ENCODE measurements around the gene FUT9. TPM values are rescaled to one million over a fixed set of nuclear protein-coding genes. Genes with fewer than 3 reads are reported as not detected.

FUT9 gene
- total RNA-seq, 2 donors from 2014 or later, result 1.5 to 4.3 TPM

DNA sequence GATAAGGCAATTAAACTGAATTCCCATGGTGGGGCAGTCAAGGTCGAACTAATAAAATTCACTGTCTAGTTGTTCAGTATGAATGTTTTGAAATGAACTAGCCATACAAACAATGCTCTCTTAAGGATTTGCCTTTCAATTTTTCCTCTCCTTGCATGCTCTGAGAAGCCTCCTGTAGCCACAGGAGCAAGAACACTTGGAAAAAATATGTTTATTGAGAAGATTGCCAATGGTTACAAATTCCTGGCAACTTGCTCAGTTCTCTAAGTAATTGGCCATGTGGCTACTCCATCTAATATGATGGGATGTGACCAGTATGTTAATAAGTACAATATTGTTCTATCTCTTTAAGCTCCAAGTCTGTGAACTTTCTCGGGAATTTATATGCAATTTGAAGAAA is 49.4 kb downstream of the FUT9 start:
- H3K36me3 ChIP-seq (ENCODE audit: control insufficient read depth, insufficient read depth, low read length), result no peaks in the 10 kb centered on the region
- Mint-ChIP-seq H3K36me3 (ENCODE audit: low read depth) (peaks cover 3% of the 10 kb centered on the region), H3K27ac (no peak overlapping the region), H3K4me1 (no peaks in the 10 kb centered on the region), H3K9me3 (peaks cover 10% of the 10 kb centered on the region), H3K4me3 (no peak overlapping the region), H3K27me3 (ENCODE audit: insufficient read depth) (no peaks in the 10 kb centered on the region)
- H3K9ac ChIP-seq (ENCODE audit: extremely low read depth, low read length, poor library complexity, severe bottlenecking), result no peak overlapping the region
- no peak overlapping the region for H3K27ac ChIP-seq (ENCODE audit: low read depth, low read length)
- TF ChIP-seq, protein P1, sequence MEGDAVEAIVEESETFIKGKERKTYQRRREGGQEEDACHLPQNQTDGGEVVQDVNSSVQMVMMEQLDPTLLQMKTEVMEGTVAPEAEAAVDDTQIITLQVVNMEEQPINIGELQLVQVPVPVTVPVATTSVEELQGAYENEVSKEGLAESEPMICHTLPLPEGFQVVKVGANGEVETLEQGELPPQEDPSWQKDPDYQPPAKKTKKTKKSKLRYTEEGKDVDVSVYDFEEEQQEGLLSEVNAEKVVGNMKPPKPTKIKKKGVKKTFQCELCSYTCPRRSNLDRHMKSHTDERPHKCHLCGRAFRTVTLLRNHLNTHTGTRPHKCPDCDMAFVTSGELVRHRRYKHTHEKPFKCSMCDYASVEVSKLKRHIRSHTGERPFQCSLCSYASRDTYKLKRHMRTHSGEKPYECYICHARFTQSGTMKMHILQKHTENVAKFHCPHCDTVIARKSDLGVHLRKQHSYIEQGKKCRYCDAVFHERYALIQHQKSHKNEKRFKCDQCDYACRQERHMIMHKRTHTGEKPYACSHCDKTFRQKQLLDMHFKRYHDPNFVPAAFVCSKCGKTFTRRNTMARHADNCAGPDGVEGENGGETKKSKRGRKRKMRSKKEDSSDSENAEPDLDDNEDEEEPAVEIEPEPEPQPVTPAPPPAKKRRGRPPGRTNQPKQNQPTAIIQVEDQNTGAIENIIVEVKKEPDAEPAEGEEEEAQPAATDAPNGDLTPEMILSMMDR (conservative IDR thresholded peaks at IDR 0.05), result no peak
- no peak overlapping the region for H3K4me3 ChIP-seq (ENCODE audit: low read length)
- WGBS, 2 experiments (ENCODE audit: insufficient coverage in 1 of 2, insufficient read length in 1 of 2), result 97% methylated on average over 2 of the region's 2 CpGs; no CpG with 5 or more reads in 1 of the 2 experiments
- DNase-seq, result no peak
- peaks cover 12% of the 10 kb centered on the region for H3K9me3 ChIP-seq (ENCODE audit: control insufficient read depth, low read length)
- H3K27me3 ChIP-seq (ENCODE audit: control insufficient read depth, insufficient read depth, low read length, poor library complexity, severe bottlenecking), result no peaks in the 10 kb centered on the region
- H3K4me1 ChIP-seq (ENCODE audit: control insufficient read depth, insufficient read depth, low read length), result no peaks in the 10 kb centered on the region

DNA sequence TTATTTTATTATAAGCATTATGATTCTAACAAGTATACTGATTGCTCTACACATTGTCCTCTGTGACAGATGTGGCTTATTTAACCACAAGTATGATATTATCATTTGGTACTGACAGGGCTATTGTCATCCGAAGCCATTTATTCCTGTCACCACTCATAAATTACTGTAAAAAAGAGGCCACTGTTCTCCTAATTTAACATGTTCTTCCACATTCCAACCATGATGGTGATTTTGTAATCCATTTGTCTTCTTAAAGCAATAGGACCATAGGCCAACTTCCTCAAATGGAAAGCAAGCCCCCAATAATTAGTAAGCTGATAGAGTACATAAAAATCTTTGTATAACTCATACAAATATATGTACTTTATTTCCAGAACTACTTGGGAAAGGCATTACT is 50.6 kb downstream of the FUT9 start:
- Histone ChIP-seq H3K27ac (ENCODE audit: low read depth, low read length) (no peak overlapping the region), H3K27me3 (ENCODE audit: control insufficient read depth, insufficient read depth, low read length, poor library complexity, severe bottlenecking) (no peaks in the 10 kb centered on the region), H3K4me1 (ENCODE audit: control insufficient read depth, insufficient read depth, low read length) (no peaks in the 10 kb centered on the region), H3K9me3 (ENCODE audit: control insufficient read depth, low read length) (peaks cover 12% of the 10 kb centered on the region), H3K36me3 (ENCODE audit: control insufficient read depth, insufficient read depth, low read length) (no peaks in the 10 kb centered on the region), H3K9ac (ENCODE audit: extremely low read depth, low read length, poor library complexity, severe bottlenecking) (no peak overlapping the region), H3K4me3 (ENCODE audit: low read length) (no peak overlapping the region)
- Mint-ChIP-seq H3K27ac (no peak overlapping the region), H3K27me3 (ENCODE audit: insufficient read depth) (no peaks in the 10 kb centered on the region), H3K4me3 (no peak overlapping the region), H3K4me1 (no peaks in the 10 kb centered on the region), H3K36me3 (ENCODE audit: low read depth) (peaks cover 3% of the 10 kb centered on the region), H3K9me3 (peaks cover 8% of the 10 kb centered on the region)
- TF ChIP-seq, protein P1 (conservative IDR thresholded peaks at IDR 0.05), result no peak
- no peak for DNase-seq
- 81 to 89% methylated on average over 1 of the region's 1 CpG for WGBS, 2 experiments (ENCODE audit: insufficient coverage in 1 of 2, insufficient read length in 1 of 2)

DNA sequence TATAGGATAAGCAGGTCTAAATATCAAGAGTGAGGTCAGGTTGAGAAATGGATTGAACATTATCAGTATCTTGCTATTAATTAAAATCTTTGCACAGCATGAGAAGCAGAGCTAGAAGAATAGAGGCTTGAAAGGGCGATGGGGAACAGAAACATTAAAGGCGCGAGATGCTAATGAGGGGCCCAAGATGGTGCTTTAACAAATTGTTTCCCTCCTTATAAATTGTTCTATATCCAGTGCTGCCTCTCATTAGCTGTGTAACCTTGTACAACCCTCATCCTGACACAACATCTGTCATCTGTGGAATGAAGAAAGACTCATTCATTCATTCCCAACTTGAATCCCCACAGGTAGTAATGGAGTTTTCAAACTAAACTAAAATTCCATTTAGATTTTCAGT is 57.8 kb downstream of the FUT9 start:
- TF ChIP-seq, protein P1 (conservative IDR thresholded peaks at IDR 0.05), result no peak
- Histone ChIP-seq H3K9ac (ENCODE audit: extremely low read depth, low read length, poor library complexity, severe bottlenecking) (no peak overlapping the region), H3K9me3 (ENCODE audit: control insufficient read depth, low read length) (no peaks in the 10 kb centered on the region), H3K4me1 (ENCODE audit: control insufficient read depth, insufficient read depth, low read length) (no peaks in the 10 kb centered on the region), H3K4me3 (ENCODE audit: low read length) (no peak overlapping the region), H3K27ac (ENCODE audit: low read depth, low read length) (no peak overlapping the region), H3K36me3 (ENCODE audit: control insufficient read depth, insufficient read depth, low read length) (no peaks in the 10 kb centered on the region), H3K27me3 (ENCODE audit: control insufficient read depth, insufficient read depth, low read length, poor library complexity, severe bottlenecking) (no peaks in the 10 kb centered on the region)
- no peaks in the 10 kb centered on the region for H3K9me3 Mint-ChIP-seq
- H3K4me1 Mint-ChIP-seq, result no peaks in the 10 kb centered on the region
- H3K27me3 Mint-ChIP-seq (ENCODE audit: insufficient read depth), result no peaks in the 10 kb centered on the region
- no peaks in the 10 kb centered on the region for H3K36me3 Mint-ChIP-seq (ENCODE audit: low read depth)
- H3K27ac Mint-ChIP-seq, result no peak overlapping the region
- no peak overlapping the region for H3K4me3 Mint-ChIP-seq
- DNase-seq, result no peak
- 95 to 98% methylated on average over 3 of the region's 3 CpGs for WGBS, 2 experiments (ENCODE audit: insufficient coverage in 1 of 2, insufficient read length in 1 of 2)

Measured in endodermal cell (in vitro differentiated cells).